HG03439 (cell line): ENCODE results near the gene LRRC25.

Source experiments
- ATAC-seq: cut with Tn5 transposase; IDR thresholded peaks from one replicate; pipeline ENCODE4 v1.9.1; 2021; ENCODE audit warnings: mild to moderate bottlenecking, moderate library complexity; ENCODE audit not compliant: unreplicated experiment

LRRC25 gene

DNA sequence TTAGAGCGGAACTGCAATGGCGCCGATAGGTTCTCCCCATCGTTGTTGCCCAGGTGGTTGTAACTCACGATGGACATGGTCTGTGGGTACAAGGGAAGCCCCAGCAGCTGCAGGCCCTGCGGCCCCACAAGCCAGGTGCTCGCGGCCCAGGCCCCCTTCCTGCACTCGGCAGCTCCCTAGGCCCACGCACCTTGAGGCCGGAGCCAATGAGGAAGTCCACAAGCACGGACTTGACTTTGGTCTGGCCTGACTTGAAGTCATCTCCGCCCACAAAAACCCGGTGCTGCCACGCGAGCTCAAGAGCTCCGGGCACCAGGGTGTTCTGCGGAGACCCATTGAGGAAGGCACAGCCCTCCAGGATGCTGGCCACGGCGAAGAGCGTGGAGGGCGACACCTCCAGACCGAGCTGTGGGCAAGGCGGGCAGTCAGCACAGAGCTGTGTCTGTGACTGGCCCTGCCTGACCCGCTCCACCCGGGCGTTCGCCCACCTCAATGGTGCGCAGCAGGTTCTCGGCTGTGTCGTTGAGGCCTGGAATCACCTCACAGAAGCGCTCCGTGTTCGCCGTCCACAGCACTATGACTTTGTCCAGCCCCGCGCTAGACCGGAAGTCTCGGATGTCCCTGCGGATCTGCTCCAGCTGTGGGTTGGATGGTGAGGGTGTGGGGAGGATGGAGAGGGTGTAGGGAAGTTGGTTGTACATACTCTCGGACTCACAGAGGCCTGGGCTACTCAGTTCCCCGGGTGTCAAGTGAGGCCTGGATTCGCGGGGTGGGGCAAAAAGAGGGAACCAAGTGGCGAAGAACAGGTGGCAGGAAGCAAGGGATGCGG lies 38.6 kb upstream of the LRRC25 start:
- ATAC-seq: no peak

DNA sequence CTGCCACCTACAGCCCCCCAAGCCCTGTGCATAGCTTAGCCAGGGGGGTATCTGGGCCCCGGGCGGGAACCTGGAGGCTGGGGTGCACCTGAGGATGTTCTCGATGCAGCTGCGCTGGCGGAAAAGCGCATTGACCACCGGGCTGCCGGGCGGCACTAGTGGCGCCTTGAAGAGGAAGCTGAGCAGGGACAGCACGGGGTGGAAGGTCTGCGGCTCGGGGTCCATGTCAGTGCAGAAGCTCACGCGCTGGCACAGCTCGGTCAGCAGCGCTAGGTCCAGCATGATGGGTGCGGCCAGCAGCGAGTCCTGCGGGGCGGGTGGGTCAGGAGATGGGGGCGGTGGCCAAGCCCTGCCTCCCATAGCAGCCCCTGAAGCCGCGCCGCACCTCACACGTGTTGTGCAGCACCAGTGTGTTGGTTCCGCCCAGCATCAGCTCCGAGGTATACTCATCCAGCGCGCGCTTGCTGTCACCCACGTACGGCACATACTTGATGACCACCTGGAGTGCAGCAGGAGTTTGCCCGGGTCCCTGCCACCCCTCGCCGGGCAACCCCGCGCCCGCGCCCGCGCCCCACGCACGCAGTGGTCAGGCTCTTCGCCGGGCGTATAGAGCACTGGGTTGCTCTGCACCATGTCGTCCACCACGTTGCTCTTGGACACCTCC lies 37.9 kb upstream of the LRRC25 start:
- no peak for ATAC-seq

DNA sequence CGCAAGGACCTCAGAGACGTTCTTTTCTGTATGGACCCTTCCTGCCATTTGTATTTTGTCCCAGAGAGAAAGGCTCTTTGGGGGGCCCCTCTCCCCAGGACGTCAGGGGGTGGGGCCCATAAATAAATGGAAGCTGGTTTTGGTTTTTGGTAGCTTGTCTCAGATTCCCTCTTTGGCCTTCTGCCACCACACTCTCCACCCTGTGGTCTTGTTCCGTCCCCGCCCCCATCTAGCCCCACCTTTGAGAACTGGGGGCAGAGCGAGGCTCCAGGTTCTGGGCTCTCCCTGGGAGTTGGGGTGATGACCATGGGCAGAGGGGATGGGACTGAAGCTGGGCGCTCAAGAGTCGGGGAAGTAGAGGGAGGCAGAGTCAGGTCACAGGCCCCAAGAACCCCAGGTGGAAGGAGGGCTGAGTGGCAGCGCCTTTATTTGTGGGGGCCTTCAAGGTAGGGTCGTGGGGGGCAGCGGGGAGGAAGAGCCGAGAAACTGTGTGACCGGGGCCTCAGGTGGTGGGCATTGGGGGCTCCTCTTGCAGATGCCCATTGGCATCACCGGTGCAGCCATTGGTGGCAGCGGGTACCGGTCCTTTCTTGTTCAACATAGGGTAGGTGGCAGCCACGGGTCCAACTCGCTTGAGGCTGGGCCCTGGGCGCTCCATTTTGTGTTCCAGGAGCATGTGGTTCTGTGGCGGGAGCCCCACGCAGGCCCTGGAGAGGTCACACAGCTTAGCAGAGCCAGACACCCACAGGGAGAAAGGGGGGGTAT lies 37.2 kb upstream of the LRRC25 start:
- ATAC-seq: no peak

DNA sequence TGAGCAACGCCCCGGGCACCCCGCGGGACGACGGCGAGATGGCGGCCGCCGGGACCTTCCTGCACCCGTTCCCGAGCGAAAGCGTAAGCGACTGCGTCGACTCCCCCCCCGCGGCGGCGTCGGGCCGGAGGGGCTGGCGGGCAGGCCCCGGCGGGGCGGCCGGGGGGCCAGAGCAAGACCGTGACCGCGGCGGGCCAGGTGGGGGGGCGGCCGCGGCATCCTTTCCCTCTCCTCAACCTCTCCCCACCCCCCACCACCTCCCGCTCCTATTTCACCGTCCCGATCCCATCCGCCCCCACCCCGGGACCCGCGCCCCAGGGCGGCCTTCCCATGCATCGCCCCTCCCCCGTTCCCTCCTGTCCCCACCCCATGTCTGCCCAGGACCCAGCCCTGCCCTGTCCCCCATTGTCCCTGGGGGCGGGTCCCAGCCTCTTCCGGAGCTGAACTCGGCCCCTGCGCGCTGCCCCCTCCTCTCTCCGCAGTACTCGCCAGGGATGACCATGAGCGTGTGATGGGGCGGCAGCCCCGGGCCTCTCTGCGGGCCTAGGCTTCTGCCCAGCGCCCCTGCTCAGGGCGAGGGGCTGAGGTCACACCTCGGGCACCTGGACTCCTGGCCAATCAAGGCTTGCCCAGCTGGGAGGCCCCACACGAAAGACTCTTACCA lies 36.4 kb upstream of the LRRC25 start:
- no peak for ATAC-seq

DNA sequence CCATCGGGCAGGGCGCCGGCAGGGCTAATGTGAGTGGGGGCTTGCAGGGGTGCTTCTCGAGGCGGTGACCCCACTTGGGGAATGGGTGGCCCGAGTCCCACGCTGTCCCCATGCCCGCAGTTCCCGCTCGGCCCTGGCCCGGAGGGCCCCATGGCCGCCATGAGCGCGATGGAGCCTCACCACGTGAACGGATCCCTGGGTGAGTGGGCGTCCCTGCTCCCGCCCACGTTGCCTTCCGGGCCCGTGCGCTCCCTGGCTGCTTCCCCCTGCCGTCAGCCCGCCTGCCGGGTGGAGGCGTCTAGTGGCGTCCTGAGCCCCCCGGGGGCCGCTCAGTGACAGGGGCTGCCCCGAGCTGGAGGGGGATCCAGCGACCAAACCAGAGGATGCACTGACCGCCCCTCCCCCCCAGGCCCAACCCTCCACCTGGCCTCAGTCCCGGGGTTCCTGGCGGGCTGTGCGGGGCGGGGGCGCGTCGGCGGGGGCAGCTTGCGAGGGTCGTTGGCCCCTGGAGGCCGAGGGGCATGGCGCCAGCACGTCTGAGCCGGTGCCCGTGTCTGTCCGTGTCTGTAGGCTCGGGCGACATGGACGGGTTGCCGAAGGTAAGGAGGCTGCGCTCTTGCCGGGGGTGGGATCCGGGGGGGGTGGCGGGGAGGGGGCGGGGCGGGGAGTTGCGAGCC lies 35.7 kb upstream of the LRRC25 start:
- ATAC-seq: no peak

DNA sequence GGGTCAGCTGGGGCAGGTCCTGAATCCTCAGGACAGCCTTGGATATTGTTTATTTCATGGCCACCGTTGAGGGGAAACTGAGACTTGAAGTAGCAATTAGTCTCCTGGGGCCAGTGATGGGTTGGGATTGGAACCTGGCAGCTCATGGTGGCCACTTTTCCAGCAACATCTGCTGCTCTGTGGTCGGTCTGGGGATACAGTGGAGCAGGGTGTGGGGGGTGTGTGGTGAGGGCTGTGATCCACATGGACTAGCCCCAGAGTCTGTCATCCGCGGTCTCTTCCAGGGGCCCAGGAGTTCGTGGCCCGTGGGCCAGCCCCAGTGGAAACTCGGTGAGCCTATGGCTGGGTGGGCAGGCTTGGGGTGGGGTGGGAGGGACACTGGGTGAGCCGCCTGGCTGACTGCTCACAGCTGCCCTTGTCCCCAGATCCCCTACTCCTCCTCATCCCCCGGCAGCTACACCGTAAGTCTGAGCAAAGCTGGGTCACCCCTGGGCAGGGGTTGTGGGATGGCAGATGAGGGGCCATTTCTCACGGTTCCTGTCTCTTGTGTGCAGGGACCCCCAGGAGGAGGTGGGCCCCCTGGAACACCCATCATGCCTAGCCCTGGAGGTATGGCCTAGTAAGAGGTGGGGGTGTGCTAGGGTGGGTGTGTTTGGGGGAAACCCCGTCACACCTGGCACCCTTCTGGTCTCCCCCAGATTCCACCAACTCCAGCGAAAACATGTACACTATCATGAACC lies 35.0 kb upstream of the LRRC25 start:
- no peak for ATAC-seq

DNA sequence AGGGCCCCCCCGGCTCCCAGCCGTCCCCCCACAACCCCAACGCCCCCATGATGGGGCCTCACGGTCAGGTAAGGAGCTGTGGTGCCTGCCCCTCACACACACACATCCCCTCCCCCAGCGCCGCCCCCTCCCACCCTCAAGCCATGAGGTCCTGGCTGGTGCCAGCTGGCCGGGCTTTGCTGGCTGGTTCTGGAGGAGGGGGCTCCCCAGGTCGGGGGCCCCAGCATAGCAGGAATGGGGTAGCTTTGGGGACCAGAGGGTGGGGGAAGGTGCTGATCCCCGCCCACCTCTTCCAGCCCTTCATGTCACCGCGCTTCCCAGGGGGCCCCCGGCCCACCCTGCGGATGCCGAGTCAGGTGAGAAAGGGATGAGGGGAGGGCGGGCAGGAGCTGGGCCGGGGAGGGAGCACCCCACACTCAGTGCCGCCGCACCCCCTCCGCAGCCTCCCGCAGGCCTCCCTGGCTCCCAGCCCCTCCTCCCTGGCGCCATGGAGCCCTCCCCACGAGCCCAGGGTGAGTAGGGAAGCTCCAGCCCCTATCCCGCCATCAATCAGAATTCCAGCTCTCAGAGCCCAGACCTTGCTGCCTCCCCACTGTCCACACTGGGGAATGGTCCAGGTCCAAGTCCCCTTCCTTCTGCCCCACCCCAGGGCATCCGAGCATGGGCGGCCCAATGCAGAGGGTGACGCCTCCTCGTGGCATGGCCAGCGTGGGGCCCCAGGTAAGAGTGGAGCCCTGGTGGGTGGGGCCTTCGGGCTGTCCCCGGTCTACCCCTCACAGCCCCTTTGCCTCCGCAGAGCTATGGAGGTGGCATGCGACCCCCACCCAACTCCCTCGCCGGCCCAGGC lies 34.2 kb upstream of the LRRC25 start:
- ATAC-seq: no peak

DNA sequence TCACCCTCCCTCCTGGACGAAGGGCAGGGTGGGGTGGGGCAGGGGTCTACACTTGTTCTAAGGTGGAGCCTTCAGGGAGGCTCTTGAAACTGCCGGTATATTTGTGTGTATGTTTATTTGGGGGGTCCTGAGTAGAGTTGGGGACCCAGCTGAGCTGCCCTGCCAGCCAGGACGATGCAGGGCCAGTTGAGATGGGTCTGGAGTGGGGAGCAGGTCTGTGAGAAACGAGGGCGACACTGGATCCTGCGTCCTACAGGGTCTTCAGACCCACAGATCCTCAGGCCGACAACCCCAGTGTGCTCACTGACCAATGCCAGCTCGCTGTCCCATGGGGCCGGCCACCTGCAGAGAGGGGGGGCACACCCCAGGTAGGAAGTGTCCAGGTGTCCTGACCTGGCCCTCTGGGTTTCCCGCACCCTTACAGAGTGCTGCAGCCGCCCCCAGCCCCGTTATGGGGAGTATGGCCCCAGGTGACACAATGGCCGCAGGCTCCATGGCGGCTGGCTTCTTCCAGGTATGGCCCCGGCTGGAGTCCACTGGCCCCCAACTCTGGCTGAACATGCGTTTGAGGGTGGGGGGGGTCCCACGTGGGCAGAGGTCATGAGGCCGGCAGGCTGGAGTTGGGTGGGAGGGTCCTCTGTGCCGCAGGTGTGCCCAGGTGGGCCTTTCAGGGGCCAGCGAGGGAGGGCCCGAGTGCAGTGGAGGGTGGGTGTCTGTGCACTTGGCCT lies 33.2 kb upstream of the LRRC25 start:
- ATAC-seq: no peak

DNA sequence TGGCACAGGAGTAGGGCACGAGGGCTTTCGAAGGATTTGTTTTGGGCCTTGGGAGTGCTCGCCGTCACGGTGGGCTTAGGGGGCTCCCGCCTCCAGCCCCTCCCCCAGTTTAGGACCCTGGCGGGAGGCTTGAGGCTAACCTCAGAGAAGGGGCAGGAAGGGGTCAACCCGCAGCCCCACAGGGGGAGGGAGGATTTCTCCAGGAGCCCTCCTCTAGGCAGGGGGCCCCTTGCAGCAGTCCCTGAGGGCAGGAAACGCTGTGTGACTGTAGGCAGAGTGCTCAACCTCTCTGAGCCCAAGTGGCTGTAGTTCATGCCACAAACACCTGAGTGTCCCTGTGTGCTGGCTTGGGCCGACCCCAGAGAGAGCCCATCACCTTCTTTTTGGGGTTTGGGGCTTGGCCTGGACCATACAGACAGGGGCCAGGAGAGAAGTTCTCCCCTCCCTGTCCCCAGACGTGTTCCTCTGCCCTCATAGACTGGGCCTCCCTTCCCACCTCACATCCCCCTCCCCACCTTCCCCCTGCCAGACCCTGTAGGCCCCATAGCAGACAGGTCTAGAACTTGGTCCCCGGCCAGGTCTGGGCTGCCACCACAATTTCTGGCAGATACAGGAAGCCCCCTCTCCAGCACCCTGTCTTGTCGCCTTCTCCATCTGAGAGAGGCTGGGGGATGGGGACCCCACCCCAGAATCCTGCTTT lies 32.4 kb upstream of the LRRC25 start:
- no peak for ATAC-seq

DNA sequence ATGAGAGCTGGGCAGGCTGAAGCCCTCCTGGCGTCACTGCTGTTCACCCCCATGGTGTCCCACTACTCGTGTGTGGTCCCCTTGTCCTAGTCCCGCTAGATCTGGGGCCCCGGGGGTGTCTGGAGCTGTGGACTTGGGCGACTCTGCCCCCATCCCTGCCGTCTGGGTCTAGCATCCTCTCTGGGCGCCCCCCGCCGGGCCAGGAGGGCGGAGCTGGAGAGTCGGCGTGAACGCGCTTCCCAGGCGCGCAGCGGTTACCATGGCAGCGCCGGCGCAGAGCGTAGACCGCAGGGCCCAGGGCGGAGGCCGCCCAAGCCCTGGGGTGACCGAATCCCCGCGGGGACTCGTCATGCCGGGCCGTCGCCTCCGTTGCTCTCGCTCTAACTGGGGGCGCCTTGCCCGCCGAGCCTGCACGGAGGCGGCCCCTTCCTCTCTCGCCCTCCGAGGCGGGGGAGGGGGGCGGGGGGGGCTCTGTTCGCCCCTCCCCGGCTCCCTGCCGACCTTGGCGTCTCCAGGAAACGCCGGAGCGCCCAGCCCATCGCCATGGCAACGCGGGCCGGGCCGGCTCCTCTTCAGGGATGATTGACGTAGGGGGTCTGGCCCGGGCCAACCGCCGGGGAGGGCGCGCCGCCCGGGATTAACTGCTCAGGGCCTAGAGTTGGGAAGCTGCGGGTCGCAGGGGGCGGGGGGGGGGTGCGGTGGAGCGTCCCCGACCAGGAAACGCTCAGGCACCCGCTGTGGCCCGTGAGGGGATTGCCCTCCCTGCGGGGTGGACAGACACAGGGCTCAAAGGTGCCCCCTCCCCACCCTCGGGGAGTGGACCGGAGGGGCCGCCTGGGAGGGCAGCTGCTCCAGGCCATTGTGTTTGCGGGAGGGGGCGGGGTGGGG lies 31.6 kb upstream of the LRRC25 start:
- peak; percentile 39 for ATAC-seq

DNA sequence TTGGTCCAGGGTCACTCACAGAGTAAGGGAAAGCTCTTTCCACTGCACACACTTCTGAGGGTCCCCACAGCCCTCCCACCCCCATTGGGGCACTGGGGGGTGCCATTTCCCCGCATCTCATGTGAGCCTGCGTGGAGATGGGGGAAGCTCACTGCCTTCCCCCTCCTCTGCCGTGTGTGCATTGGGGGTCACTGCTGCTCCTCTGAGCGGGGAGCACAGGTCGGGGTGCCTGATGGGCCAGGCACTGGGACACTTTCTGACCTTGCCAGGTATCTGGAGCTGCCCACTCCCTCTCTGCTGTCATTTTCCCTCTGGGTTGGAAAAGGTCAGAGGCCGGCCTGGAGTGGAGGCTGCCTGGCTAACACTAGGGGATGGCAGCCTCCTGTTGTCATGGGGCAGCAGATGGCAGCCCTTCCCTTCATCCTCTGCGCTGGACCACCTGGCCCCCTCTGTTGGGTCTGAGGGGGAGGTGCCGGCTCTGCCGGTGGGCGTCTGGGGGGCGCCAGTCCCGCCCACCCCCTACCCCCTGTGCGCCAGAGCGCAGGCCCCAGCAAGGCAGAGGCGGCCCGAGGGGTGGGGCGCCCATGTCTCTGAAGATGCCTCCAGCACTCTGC lies 30.9 kb upstream of the LRRC25 start:
- ATAC-seq: no peak

DNA sequence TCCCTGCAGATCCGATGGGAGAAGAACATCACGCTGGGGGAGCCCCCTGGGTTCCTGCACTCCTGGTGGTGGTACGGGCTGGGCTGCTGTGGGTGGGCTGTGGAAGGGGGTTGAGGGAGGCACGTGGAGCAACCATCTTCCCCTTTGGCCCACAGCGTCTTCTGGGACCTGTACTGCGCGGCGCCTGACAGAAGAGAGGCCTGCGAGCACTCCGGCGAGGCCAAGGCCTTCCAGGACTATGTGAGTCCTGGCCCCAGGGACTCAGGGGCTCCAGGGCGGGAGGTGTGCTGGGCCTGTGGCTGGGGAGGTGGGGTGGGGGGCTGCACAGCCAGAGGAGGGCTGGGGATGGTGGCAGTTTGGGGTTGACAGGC lies 30.3 kb upstream of the LRRC25 start:
- ATAC-seq: no peak

DNA sequence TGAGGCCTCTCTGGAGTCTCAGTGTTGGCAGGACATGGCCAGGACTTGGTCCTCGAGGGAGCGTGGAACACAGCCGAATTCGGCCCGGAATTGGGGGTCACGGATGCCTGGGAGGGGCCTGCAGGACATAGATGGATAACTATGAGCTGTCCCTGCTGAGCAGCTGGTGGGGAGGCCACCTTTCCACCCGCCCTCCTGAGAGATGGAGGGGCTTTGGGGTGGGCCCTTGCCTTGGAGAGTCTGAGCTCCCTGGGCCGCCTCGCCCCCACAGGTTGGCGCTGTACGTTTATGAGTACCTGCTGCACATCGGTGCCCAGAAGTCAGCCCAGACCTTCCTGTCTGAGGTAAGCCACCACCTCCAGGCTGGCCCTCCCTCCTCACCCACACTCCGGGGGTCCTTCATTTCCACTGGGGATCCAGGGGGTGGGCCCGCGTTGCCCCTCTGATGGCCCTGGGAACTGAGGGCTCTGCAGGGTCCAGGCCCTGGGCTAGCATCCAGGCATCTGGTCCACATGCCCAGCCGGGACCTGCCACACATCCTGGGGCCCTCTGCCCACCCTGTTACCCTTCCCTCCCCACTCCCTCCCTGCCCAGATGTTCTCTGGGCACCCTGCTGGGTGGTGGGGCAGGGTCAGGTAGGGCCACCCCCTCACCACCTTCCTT lies 29.8 kb upstream of the LRRC25 start:
- ATAC-seq: no peak

DNA sequence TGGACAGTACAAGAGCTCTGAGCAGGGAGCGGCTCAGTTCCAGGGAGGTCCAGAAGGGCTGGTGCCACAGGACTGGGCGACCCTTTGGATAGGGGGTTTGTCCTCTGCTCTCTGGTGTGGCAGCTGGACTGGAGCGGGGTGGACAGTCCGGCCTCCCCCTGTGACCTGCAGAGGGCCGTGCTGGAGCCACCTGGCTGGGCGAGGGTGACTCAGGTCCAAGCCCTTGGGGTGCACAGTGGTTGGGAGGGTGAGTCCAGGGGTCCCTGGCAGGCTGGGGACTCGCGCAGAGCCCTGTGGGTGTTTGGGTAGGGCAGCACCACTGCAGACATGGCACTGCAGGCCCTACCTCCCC lies 29.0 kb upstream of the LRRC25 start:
- no peak for ATAC-seq

DNA sequence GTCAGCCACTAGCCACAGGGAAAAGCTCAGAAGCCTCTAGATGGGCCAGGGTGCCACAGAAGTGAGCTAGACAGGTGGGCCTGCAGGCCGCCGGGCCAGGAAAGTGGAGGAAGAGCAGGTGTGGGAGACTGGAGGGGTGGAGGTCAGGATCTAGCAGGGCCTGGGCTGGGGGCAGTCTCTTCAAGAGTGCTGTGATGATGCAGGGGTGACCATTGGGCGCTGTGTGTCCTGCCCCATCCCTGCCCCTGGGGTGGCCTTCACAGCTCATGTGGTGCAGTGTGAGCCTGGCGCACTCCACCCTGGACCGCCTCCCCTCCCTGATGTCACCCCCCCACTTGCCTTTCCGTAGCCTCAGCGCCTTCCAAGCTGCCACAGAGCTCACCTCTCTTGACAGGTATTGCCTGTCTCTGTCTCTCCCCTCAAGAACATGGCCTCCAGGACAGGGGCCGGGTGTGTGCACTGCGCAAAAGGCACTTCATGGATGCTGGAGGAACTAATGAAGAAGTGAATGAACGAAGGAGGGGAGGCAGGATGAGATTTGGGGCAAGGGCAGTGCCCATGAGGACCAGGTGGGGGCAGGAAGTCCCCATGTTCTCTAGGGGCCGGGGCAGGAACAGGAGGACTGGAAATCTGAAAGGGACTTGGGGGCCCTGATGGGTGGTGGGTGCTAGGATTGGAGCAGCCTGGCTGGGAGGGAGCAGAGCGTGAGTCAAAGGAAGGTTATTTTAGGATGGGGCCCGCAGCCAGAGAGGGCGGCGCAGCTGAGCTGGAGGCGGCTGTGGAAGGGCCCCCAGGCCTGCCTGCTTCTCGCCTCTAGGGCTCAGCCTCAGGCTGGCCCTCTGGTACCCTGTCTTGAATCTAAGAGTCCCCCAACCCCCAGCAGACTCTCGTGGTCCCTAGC lies 28.3 kb upstream of the LRRC25 start:
- ATAC-seq: no peak
